Activated CD4-positive, alpha-beta memory T cell treated with anti-CD3 and anti-CD28 coated beads for 36 hours (primary cell): Measurements from ENCODE around the gene PI4K2A. TPM values are rescaled to one million over a fixed set of nuclear protein-coding genes. Genes with fewer than 3 reads are reported as not detected.
"Not testable (repeated sequence)": the region's sequence is repeated elsewhere in the genome, so short reads cannot be mapped to it uniquely, and the experiment has no call there.

ENCODE experiments used
- CTCF ChIA-PET: fragments of 350-600 bp; sonication (Branson Sonifier 250); formaldehyde crosslinking; loops from one replicate; lab custom pipeline; 2021; ENCODE audit warnings: antibody characterized with exemption, inconsistent platforms; lab: Charles Lee
- POLR2A ChIA-PET: fragments of 350-600 bp; sonication (Branson Sonifier 250); formaldehyde crosslinking; loops from one replicate; lab custom pipeline; 2021; ENCODE audit warnings: antibody characterized with exemption; lab: Charles Lee
- DNase-seq: peaks from one replicate; pipeline ENCODE4 v3.0.0-alpha.2; 2020
- H3K27ac Mint-ChIP-seq: one replicate; pipeline ENCODE4 v1.8.0; 2021; ENCODE audit warnings: mixed read lengths
- H3K27me3 Mint-ChIP-seq: one replicate; pipeline ENCODE4 v1.8.0; 2021; ENCODE audit warnings: mixed read lengths
- H3K36me3 Mint-ChIP-seq: one replicate; pipeline ENCODE4 v1.8.0; 2021; ENCODE audit warnings: mixed read lengths
- H3K4me1 Mint-ChIP-seq: one replicate; pipeline ENCODE4 v1.8.0; 2021; ENCODE audit warnings: low read depth, mixed read lengths
- H3K4me3 Mint-ChIP-seq: one replicate; pipeline ENCODE4 v1.8.0; 2021; ENCODE audit warnings: mild to moderate bottlenecking, mixed read lengths
- H3K9me3 Mint-ChIP-seq: one replicate; pipeline ENCODE4 v1.8.0; 2021; ENCODE audit warnings: mixed read lengths
- intact Hi-C: fragments of 100-400 bp; cut with micrococcal nuclease; formaldehyde crosslinking; loops from one replicate; pipeline ENCODE4 v1.15.1; 2023
- total RNA-seq, 2 experiments: library from RNA; stranded (reverse); gene quantifications; one replicate each; pipeline ENCODE4 v1.2.3, GENCODE V29; 2021

Gene PI4K2A
- total RNA-seq, 2 experiments from 2014 or later = 13.1 to 13.2 TPM

- H3K27ac Mint-ChIP-seq = no peak overlapping the region
- peaks cover 3% of the 10 kb centered on the region for H3K4me1 Mint-ChIP-seq
- no peaks in the 10 kb centered on the region for H3K9me3 Mint-ChIP-seq
- H3K36me3 Mint-ChIP-seq = peaks cover 4% of the 10 kb centered on the region
- no peaks in the 10 kb centered on the region for H3K27me3 Mint-ChIP-seq
- ChIA-PET CTCF (interaction anchor here (0.6 to 3.4 kb wide), 4 partner anchors 22 to 134 kb away, joined by 3 to 17 read pairs (median 4); no protein-coding TSS in a partner anchor), POLR2A (interaction anchor here (0.9 kb wide), 1 partner anchor 22 kb away, joined by 3 read pairs; no protein-coding TSS in a partner anchor)
- no peak overlapping the region for H3K4me3 Mint-ChIP-seq
- DNase-seq = no peak
- intact Hi-C loops = no loop called here
Observed at GRCh38 chr10:97679594-97679993, 39.1 kb downstream of the PI4K2A start.

- no peak overlapping the region for H3K4me3 Mint-ChIP-seq
- POLR2A ChIA-PET = no interaction called here
- intact Hi-C loops = no loop called here
- DNase-seq = no peak
- peaks cover 7% of the 10 kb centered on the region for H3K4me1 Mint-ChIP-seq
- H3K27me3 Mint-ChIP-seq = no peaks in the 10 kb centered on the region
- no peaks in the 10 kb centered on the region for H3K36me3 Mint-ChIP-seq
- H3K9me3 Mint-ChIP-seq = no peaks in the 10 kb centered on the region
- CTCF ChIA-PET = interaction anchor here (1.2 kb wide), 1 partner anchor 346 kb away, joined by 3 read pairs; no protein-coding TSS in a partner anchor
- H3K27ac Mint-ChIP-seq = no peak overlapping the region
Observed at GRCh38 chr10:97682042-97682441, 41.6 kb downstream of the PI4K2A start.

- intact Hi-C loops = no loop called here
- POLR2A ChIA-PET = interaction anchor here (1.1 to 1.2 kb wide), 2 partner anchors 10 to 53 kb away, joined by 3 read pairs; partner anchors contain the start of gene ZFYVE27
- Mint-ChIP-seq H3K36me3 (no peaks in the 10 kb centered on the region), H3K27me3 (no peaks in the 10 kb centered on the region), H3K4me1 (peaks cover 14% of the 10 kb centered on the region), H3K27ac (no peak overlapping the region), H3K9me3 (no peaks in the 10 kb centered on the region), H3K4me3 (no peak overlapping the region)
- no peak for DNase-seq
- CTCF ChIA-PET = interaction anchor here (0.9 to 1.9 kb wide), 8 partner anchors 14 to 112 kb away, joined by 3 to 12 read pairs (median 4); partner anchors contain the start of gene ZFYVE27
Observed at GRCh38 chr10:97683556-97684367, 43.3 kb downstream of the PI4K2A start.

- POLR2A ChIA-PET, H3K4me3 Mint-ChIP-seq, H3K9me3 Mint-ChIP-seq, H3K36me3 Mint-ChIP-seq, intact Hi-C loops, DNase-seq, H3K27ac Mint-ChIP-seq, H3K27me3 Mint-ChIP-seq: not testable (repeated sequence)
- H3K4me1 Mint-ChIP-seq = peaks cover 14% of the 10 kb centered on the region
- CTCF ChIA-PET = interaction anchor here (0.9 to 1.9 kb wide), 5 partner anchors 17 to 52 kb away, joined by 3 to 12 read pairs (median 3); partner anchors contain the start of gene ZFYVE27
Observed at GRCh38 chr10:97684368-97684713, 43.9 kb downstream of the PI4K2A start.

GRCh38 chr10:97684866-97685394 is 44.5 kb downstream of the PI4K2A start:
- Mint-ChIP-seq H3K4me3 (no peak overlapping the region), H3K27ac (no peak overlapping the region), H3K4me1 (peaks cover 14% of the 10 kb centered on the region), H3K36me3 (no peaks in the 10 kb centered on the region), H3K27me3 (no peaks in the 10 kb centered on the region), H3K9me3 (no peaks in the 10 kb centered on the region)
- POLR2A ChIA-PET = no interaction called here
- no peak for DNase-seq
- intact Hi-C loops = loop anchor here (5.0 kb wide), 1 partner anchor 167 kb away; no protein-coding TSS in a partner anchor
- CTCF ChIA-PET = no interaction called here

- CTCF ChIA-PET = interaction anchor here (0.9 to 4.5 kb wide), 10 partner anchors 9 to 113 kb away, joined by 3 to 51 read pairs (median 8); partner anchors contain the start of genes ANKRD2, MARVELD1 and ZFYVE27
- no peak overlapping the region for H3K27ac Mint-ChIP-seq
Observed at GRCh38 chr10:97685395-97685958, 45.0 kb downstream of the PI4K2A start.

GRCh38 chr10:97686301-97686961 is 46.0 kb downstream of the PI4K2A start:
- H3K9me3 Mint-ChIP-seq = no peaks in the 10 kb centered on the region
- H3K36me3 Mint-ChIP-seq = no peaks in the 10 kb centered on the region
- peaks cover 14% of the 10 kb centered on the region for H3K4me1 Mint-ChIP-seq
- H3K27me3 Mint-ChIP-seq = no peaks in the 10 kb centered on the region
- peak overlapping the region; percentile 77 for H3K4me3 Mint-ChIP-seq
- intact Hi-C loops = loop anchor here (5.0 kb wide), 1 partner anchor 166 kb away; no protein-coding TSS in a partner anchor
- ChIA-PET POLR2A (interaction anchor here (1.1 to 2.1 kb wide), 4 partner anchors 28 to 140 kb away, joined by 3 to 12 read pairs (median 7); partner anchors contain the start of genes PI4K2A and ZFYVE27), CTCF (interaction anchor here (0.6 to 4.5 kb wide), 20 partner anchors 10 to 359 kb away, joined by 3 to 51 read pairs (median 4); partner anchors contain the start of genes ANKRD2, MARVELD1 and ZFYVE27)
- no peak overlapping the region for H3K27ac Mint-ChIP-seq
- DNase-seq = peak; percentile 31

More at GRCh38 chr10:97685395-97685958, 45.0 kb downstream of the PI4K2A start:
- DNase-seq = no peak
- POLR2A ChIA-PET = no interaction called here
- H3K4me1 Mint-ChIP-seq = peaks cover 14% of the 10 kb centered on the region
- H3K9me3 Mint-ChIP-seq = no peaks in the 10 kb centered on the region
- H3K4me3 Mint-ChIP-seq = no peak overlapping the region
- H3K36me3 Mint-ChIP-seq = no peaks in the 10 kb centered on the region
- intact Hi-C loops = loop anchor here (5.0 kb wide), 1 partner anchor 167 kb away; no protein-coding TSS in a partner anchor
- no peaks in the 10 kb centered on the region for H3K27me3 Mint-ChIP-seq

GRCh38 chr10:97686962-97687784 is 46.7 kb downstream of the PI4K2A start, which contains the start of gene AVPI1:
Gene AVPI1 (minus strand): TSS chr10:97687241. CDS start chr10:97679905, 7,336 bp downstream.
- peaks cover 14% of the 10 kb centered on the region for H3K4me1 Mint-ChIP-seq
- H3K9me3 Mint-ChIP-seq = no peaks in the 10 kb centered on the region
- intact Hi-C loops = loop anchor here (1.0 to 5.0 kb wide), 4 partner anchors 47 to 189 kb away; partner anchors contain the start of genes MMS19, PI4K2A, UBTD1 and ZFYVE27
- ChIA-PET POLR2A (interaction anchor here (1.0 to 2.1 kb wide), 5 partner anchors 10 to 141 kb away, joined by 3 to 12 read pairs (median 5); partner anchors contain the start of genes PI4K2A and ZFYVE27), CTCF (interaction anchor here (0.7 to 4.5 kb wide), 18 partner anchors 9 to 358 kb away, joined by 3 to 51 read pairs (median 4); partner anchors contain the start of genes ANKRD2 and ZFYVE27)
- H3K27ac Mint-ChIP-seq = peak within 1 kb of the TSS; percentile 4
- DNase-seq = peak; percentile 96
- H3K36me3 Mint-ChIP-seq = no peaks in the 10 kb centered on the region
- H3K27me3 Mint-ChIP-seq = no peaks in the 10 kb centered on the region
- peak within 1 kb of the TSS; percentile 77 for H3K4me3 Mint-ChIP-seq

- H3K27me3 Mint-ChIP-seq = no peaks in the 10 kb centered on the region
- peak overlapping the region; percentile 77 for H3K4me3 Mint-ChIP-seq
- intact Hi-C loops = loop anchor here (1.0 to 5.0 kb wide), 4 partner anchors 48 to 190 kb away; partner anchors contain the start of genes MMS19, PI4K2A, UBTD1 and ZFYVE27
Observed at GRCh38 chr10:97687785-97688781, 47.6 kb downstream of the PI4K2A start.

More at GRCh38 chr10:97687785-97688781, 47.6 kb downstream of the PI4K2A start:
- DNase-seq = no peak
- ChIA-PET POLR2A (interaction anchor here (1.0 to 2.1 kb wide), 4 partner anchors 9 to 142 kb away, joined by 3 to 12 read pairs (median 6); partner anchors contain the start of genes PI4K2A and ZFYVE27), CTCF (interaction anchor here (0.6 to 4.5 kb wide), 13 partner anchors 11 to 134 kb away, joined by 3 to 51 read pairs (median 5); partner anchors contain the start of gene ZFYVE27)
- Mint-ChIP-seq H3K27ac (peak overlapping the region; percentile 4), H3K4me1 (peaks cover 14% of the 10 kb centered on the region), H3K9me3 (no peaks in the 10 kb centered on the region), H3K36me3 (no peaks in the 10 kb centered on the region)
